HG03175 (cell line): Measurements from ENCODE around the gene PRRC1.
"Not testable (repeated sequence)": the region's sequence is repeated elsewhere in the genome, so short reads cannot be mapped to it uniquely, and the experiment has no call there.

ENCODE experiments used
- ATAC-seq: cut with Tn5 transposase; IDR thresholded peaks from one replicate; pipeline ENCODE4 v1.9.1; 2021; ENCODE audit warnings: mild to moderate bottlenecking, moderate library complexity; ENCODE audit not compliant: unreplicated experiment

The PRRC1 gene

GRCh38 chr5:127540553-127540952, 23.1 kb downstream of the PRRC1 start:
- ATAC-seq: not testable (repeated sequence)

- ATAC-seq: not testable (repeated sequence)
Measured at GRCh38 chr5:127545249-127545648, 27.8 kb downstream of the PRRC1 start.

- ATAC-seq: no peak
Measured at GRCh38 chr5:127549551-127549950, 32.1 kb downstream of the PRRC1 start.

GRCh38 chr5:127550652-127551409, 33.4 kb downstream of the PRRC1 start:
- no peak for ATAC-seq

GRCh38 chr5:127551410-127552041, 34.1 kb downstream of the PRRC1 start:
- ATAC-seq: no peak

- ATAC-seq: no peak
Measured at GRCh38 chr5:127555826-127556225, 38.4 kb downstream of the PRRC1 start.

GRCh38 chr5:127556609-127557334, 39.3 kb downstream of the PRRC1 start:
- no peak for ATAC-seq

GRCh38 chr5:127558273-127558672, 40.8 kb downstream of the PRRC1 start:
- ATAC-seq: no peak

- ATAC-seq: no peak
Measured at GRCh38 chr5:127561254-127561653, 43.8 kb downstream of the PRRC1 start.

GRCh38 chr5:127562252-127562651, 44.8 kb downstream of the PRRC1 start:
- ATAC-seq: no peak

GRCh38 chr5:127563136-127563535, 45.7 kb downstream of the PRRC1 start:
- ATAC-seq: no peak

- ATAC-seq: peak; percentile 46
Measured at GRCh38 chr5:127564002-127564769, 46.7 kb downstream of the PRRC1 start.

GRCh38 chr5:127565586-127566270, 48.3 kb downstream of the PRRC1 start:
- ATAC-seq: no peak

- ATAC-seq: peak; percentile 80
Measured at GRCh38 chr5:127567026-127567768, 49.8 kb downstream of the PRRC1 start.

- no peak for ATAC-seq
Measured at GRCh38 chr5:127568166-127568565, 50.7 kb downstream of the PRRC1 start.

- not testable (repeated sequence) for ATAC-seq
Measured at GRCh38 chr5:127569471-127569870, 52.0 kb downstream of the PRRC1 start.

- ATAC-seq: peak; percentile 60
Measured at GRCh38 chr5:127571314-127572131, 54.1 kb downstream of the PRRC1 start.

GRCh38 chr5:127572930-127573329, 55.5 kb downstream of the PRRC1 start:
- ATAC-seq: no peak
